ENCODE results near the gene PRDX5. TPM values are rescaled to one million over a fixed set of nuclear protein-coding genes. Genes with fewer than 3 reads are reported as not detected.

Gene PRDX5
- total RNA-seq, 2 experiments from 2014 or later: 31.7 to 33.1 TPM

- Mint-ChIP-seq H3K27ac (no peak overlapping the region), H3K36me3 (ENCODE audit: low read depth) (no peaks in the 10 kb centered on the region), H3K27me3 (peaks cover 50% of the 10 kb centered on the region), H3K4me1 (ENCODE audit: low read depth) (peaks cover 5% of the 10 kb centered on the region), H3K4me3 (no peak overlapping the region), H3K9me3 (no peaks in the 10 kb centered on the region)
- Histone ChIP-seq H3K27me3 (ENCODE audit: control insufficient read depth in 1 of 2, insufficient read depth in 2 of 2, low read length in 2 of 2) (peaks cover 50 to 62% of the 10 kb centered on the region in 2 experiments), H3K36me3 (ENCODE audit: insufficient read depth, low read length) (peaks cover 3% of the 10 kb centered on the region), H3K9me3 (ENCODE audit: control insufficient read depth in 1 of 2, insufficient read depth in 1 of 2, low read length in 2 of 2) (peaks cover 0 to 10% of the 10 kb centered on the region in 2 experiments), H3K4me1 (ENCODE audit: insufficient read depth, low read length) (peaks cover 16% of the 10 kb centered on the region), H3K4me3 (ENCODE audit: low read length) (peak overlapping the region; percentile 25), H3K27ac (ENCODE audit: low read depth in 1 of 2, low read length in 2 of 2) (no peak overlapping the region)
- peak in 2 of 14 experiments; percentile 60 to 63 for DNase-seq
- POLR2A ChIA-PET: interaction anchor here (0.7 to 2.5 kb wide), 4 partner anchors 13 to 85 kb away, joined by 3 to 7 read pairs (median 4); partner anchors contain the start of genes FERMT3, PRDX5 and TRMT112
- CTCF ChIA-PET: interaction anchor here (1.1 kb wide), 1 partner anchor 87 kb away, joined by 3 read pairs; no protein-coding TSS in a partner anchor
- no peak for TF ChIP-seq CTCF (IDR thresholded peaks at IDR 0.05)
- peak; percentile 68 for ATAC-seq (ENCODE audit: poor library complexity)
- intact Hi-C loops (cut with DNase I, micrococcal nuclease): no loop called here
Observed at GRCh38 chr11:64291752-64292459, 26.0 kb upstream of the PRDX5 start.

- peaks cover 8% of the 10 kb centered on the region for H3K4me1 Mint-ChIP-seq (ENCODE audit: low read depth)
- POLR2A ChIA-PET: interaction anchor here (0.7 to 2.5 kb wide), 4 partner anchors 12 to 86 kb away, joined by 3 to 7 read pairs (median 4); partner anchors contain the start of genes FERMT3, PRDX5 and TRMT112
- H3K36me3 Mint-ChIP-seq (ENCODE audit: low read depth): no peaks in the 10 kb centered on the region
- peaks cover 22% of the 10 kb centered on the region for H3K4me1 ChIP-seq (ENCODE audit: insufficient read depth, low read length)
- peak overlapping the region; percentile 25 for H3K4me3 ChIP-seq (ENCODE audit: low read length)
- H3K27ac Mint-ChIP-seq: no peak overlapping the region
- peaks cover 3% of the 10 kb centered on the region for H3K36me3 ChIP-seq (ENCODE audit: insufficient read depth, low read length)
- DNase-seq (no peak), ATAC-seq (ENCODE audit: poor library complexity) (peak; percentile 12)
- no peak for TF ChIP-seq CTCF (IDR thresholded peaks at IDR 0.05)
- H3K9me3 ChIP-seq (ENCODE audit: control insufficient read depth in 1 of 2, insufficient read depth in 1 of 2, low read length in 2 of 2): peaks cover 0 to 10% of the 10 kb centered on the region in 2 experiments
- intact Hi-C loops (cut with DNase I, micrococcal nuclease): no loop called here
- no peaks in the 10 kb centered on the region for H3K9me3 Mint-ChIP-seq
- peaks cover 58% of the 10 kb centered on the region for H3K27me3 Mint-ChIP-seq
- H3K27me3 ChIP-seq (ENCODE audit: control insufficient read depth in 1 of 2, insufficient read depth in 2 of 2, low read length in 2 of 2): peaks cover 57 to 69% of the 10 kb centered on the region in 2 experiments
- CTCF ChIA-PET: interaction anchor here (1.0 kb wide), 1 partner anchor 21 kb away, joined by 3 read pairs; no protein-coding TSS in a partner anchor
- no peak overlapping the region for H3K27ac ChIP-seq (ENCODE audit: low read depth in 1 of 2, low read length in 2 of 2)
- H3K4me3 Mint-ChIP-seq: peak overlapping the region; percentile 66
Observed at GRCh38 chr11:64292460-64293254, 25.3 kb upstream of the PRDX5 start.

GRCh38 chr11:64294774-64295173 lies 23.1 kb upstream of the PRDX5 start:
- Mint-ChIP-seq H3K36me3 (ENCODE audit: low read depth) (no peaks in the 10 kb centered on the region), H3K27me3 (peaks cover 77% of the 10 kb centered on the region), H3K4me1 (ENCODE audit: low read depth) (peaks cover 13% of the 10 kb centered on the region), H3K27ac (no peak overlapping the region), H3K4me3 (no peak overlapping the region), H3K9me3 (no peaks in the 10 kb centered on the region)
- intact Hi-C loops (cut with DNase I, micrococcal nuclease): no loop called here
- no peak for TF ChIP-seq CTCF (IDR thresholded peaks at IDR 0.05)
- Histone ChIP-seq H3K9me3 (ENCODE audit: control insufficient read depth in 1 of 2, insufficient read depth in 1 of 2, low read length in 2 of 2) (peaks cover 0 to 13% of the 10 kb centered on the region in 2 experiments), H3K36me3 (ENCODE audit: insufficient read depth, low read length) (no peaks in the 10 kb centered on the region), H3K27ac (ENCODE audit: low read depth in 1 of 2, low read length in 2 of 2) (no peak overlapping the region), H3K4me1 (ENCODE audit: insufficient read depth, low read length) (peaks cover 34% of the 10 kb centered on the region), H3K4me3 (ENCODE audit: low read length) (no peak overlapping the region), H3K27me3 (ENCODE audit: control insufficient read depth in 1 of 2, insufficient read depth in 2 of 2, low read length in 2 of 2) (peaks cover 77 to 88% of the 10 kb centered on the region in 2 experiments)
- DNase-seq (no peak), ATAC-seq (ENCODE audit: poor library complexity) (no peak)
- CTCF ChIA-PET: interaction anchor here (1.0 kb wide), 1 partner anchor 90 kb away, joined by 5 read pairs; no protein-coding TSS in a partner anchor
- POLR2A ChIA-PET: no interaction called here
